K562 (cell line): ENCODE measurements around the gene ATF5. TPM values are rescaled to one million over a fixed set of nuclear protein-coding genes. Genes with fewer than 3 reads are reported as not detected.

ENCODE experiments used
- ATF1 ChIP-seq, 2 experiments: fragments of 450-650 bp in 1 of 2; IDR thresholded peaks; 2 replicates each; pipeline ENCODE4 v1.6.1; 2016; ENCODE audit warnings: missing compliant biosample characterization in 1 of 2, missing genetic modification characterization in 1 of 2
- DMBX1 ChIP-seq: fragments of 250-450 bp; sonication (Bioruptor Pico); IDR thresholded peaks from 2 replicates; pipeline ENCODE4 v1.8.0; 2022; ENCODE audit warnings: inconsistent platforms, mild to moderate bottlenecking, moderate library complexity, borderline replicate concordance
- KDM5B ChIP-seq: fragments of 200-600 bp; sonication (generic); IDR thresholded peaks from 2 replicates; pipeline ENCODE4 v1.6.1; 2012; ENCODE audit warnings: low read depth, mild to moderate bottlenecking, moderate library complexity, low read length, control low read depth, inconsistent platforms; ENCODE audit not compliant: insufficient replicate concordance
- SMAD3 ChIP-seq: fragments of 450-650 bp; formaldehyde crosslinking; conservative IDR thresholded peaks from 2 replicates; pipeline ENCODE4 v1.4.0; 2020; ENCODE audit warnings: mild to moderate bottlenecking
- SRSF3 ChIP-seq: fragments of 200-400 bp; formaldehyde crosslinking; IDR thresholded peaks from 2 replicates; pipeline ENCODE4 v1.6.1; 2016; ENCODE audit warnings: mild to moderate bottlenecking, low read length, moderate library complexity; ENCODE audit not compliant: insufficient read depth
- TAL1 ChIP-seq: fragments of 450-650 bp; IDR thresholded peaks from 2 replicates; pipeline ENCODE4 v1.6.1; 2016; ENCODE audit warnings: mild to moderate bottlenecking
- ZNF766 ChIP-seq: fragments of 200-800 bp; sonication (Bioruptor generic); conservative IDR thresholded peaks from 2 replicates; pipeline ENCODE4 v1.6.1; 2016; ENCODE audit warnings: missing genetic modification characterization, missing compliant biosample characterization
- polyA plus RNA-seq, 8 experiments: library from polyadenylated mRNA; depleted of rRNA in 4 of 8; stranded (reverse) in 5 of 8; unstranded in 3 of 8; fragments of >200 nt; fragmentation: Nextera tagmentation in 2 of 8; fragmentation: Illumina TruSeq in 1 of 8; extraction: Ambion mirVana in 2 of 8; extraction: Trizol in 1 of 8; gene quantifications; 2 replicates each; pipeline versions ENCODE4 v1.2.1 to v1.2.3, GENCODE V29; 2011 to 2014; ENCODE audit warnings: inconsistent platforms in 1 of 8, missing spikeins in 1 of 8
- total RNA-seq, 7 experiments: library from RNA; depleted of rRNA in 6 of 7; stranded (reverse); fragments of >200 nt in 6 of 7; fragmentation: Illumina TruSeq in 2 of 7; extraction: Trizol in 2 of 7; gene quantifications; 2 replicates each; pipeline versions ENCODE4 v1.2.1 to v1.2.3, GENCODE V29; 2011 to 2021; ENCODE audit warnings: low replicate concordance in 1 of 7
- TF ChIP-seq, protein P1 (sequence below): fragments of 450-650 bp; IDR thresholded peaks from 2 replicates; pipeline ENCODE4 v1.6.1; 2014; ENCODE audit warnings: low read depth, mild to moderate bottlenecking, moderate library complexity, borderline replicate concordance
- TF ChIP-seq, protein P2 (sequence below): sonication (generic); formaldehyde crosslinking; IDR thresholded peaks from 2 replicates; pipeline ENCODE4 v1.9.0; 2022; ENCODE audit warnings: mild to moderate bottlenecking, missing genetic modification reagents
- TF ChIP-seq, protein P3 (sequence below): fragments of 450-650 bp; IDR thresholded peaks from 2 replicates; pipeline ENCODE4 v1.6.1; 2016; ENCODE audit warnings: mild to moderate bottlenecking, moderate library complexity
- TF ChIP-seq, protein P4 (sequence below): fragments of 250-450 bp; sonication (Bioruptor Pico); IDR thresholded peaks from 2 replicates; pipeline ENCODE4 v1.5.0; 2021

ATF5 gene
- total and polyA plus RNA-seq, 9 of the 15 experiments (the other 6 are each of a cell fraction or from before 2014, with no cell fraction given) = 3.0 to 57.6 (median 11.1) TPM

DNA sequence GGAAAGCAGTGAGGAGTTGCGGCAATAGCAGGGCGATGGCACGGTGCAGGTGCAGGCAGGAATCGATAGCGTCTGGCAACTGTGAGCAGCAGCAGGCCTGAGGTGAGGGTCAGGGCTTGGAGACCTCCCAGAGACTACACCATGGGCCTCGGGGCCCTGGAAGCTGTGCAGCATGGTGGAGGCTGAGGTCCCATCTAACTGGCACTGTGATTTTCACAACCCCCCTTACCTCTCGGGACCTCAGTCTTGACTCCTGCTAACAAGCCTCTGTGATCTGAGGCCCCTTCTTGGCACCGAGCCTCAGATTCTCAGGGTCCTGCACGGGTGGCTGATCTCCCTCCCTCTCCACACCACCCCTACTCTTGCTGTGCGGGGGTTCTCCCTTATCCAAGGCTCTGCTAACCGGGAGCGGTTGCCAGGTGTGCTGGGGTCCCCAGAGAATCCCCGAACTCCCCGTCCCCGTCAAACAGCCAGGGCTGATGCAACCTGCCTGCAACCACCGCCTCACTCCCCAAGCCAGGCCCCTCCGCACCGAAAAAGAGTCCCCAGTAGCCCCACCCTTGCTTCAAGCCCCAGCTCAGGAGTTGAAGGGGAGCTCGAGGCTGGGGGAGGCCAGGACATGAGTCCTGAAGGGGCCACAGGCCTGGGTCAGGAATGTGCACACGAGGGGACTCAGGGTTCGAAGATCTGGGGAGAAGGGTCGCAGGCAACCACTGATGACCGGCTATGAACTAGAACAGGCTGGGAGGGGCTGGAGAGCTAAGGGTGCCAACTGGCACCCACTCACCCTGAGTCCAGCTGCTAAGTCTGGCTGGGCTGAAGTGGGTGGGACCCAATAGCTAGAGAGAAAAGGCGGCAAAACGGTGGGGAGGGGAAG, 4.8 kb upstream of the ATF5 start (continued):
- TF ChIP-seq, protein P1, sequence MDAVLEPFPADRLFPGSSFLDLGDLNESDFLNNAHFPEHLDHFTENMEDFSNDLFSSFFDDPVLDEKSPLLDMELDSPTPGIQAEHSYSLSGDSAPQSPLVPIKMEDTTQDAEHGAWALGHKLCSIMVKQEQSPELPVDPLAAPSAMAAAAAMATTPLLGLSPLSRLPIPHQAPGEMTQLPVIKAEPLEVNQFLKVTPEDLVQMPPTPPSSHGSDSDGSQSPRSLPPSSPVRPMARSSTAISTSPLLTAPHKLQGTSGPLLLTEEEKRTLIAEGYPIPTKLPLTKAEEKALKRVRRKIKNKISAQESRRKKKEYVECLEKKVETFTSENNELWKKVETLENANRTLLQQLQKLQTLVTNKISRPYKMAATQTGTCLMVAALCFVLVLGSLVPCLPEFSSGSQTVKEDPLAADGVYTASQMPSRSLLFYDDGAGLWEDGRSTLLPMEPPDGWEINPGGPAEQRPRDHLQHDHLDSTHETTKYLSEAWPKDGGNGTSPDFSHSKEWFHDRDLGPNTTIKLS = no peak
- TF ChIP-seq ZNF766 (CRISPR knock-in tag) (peak; percentile 86), SMAD3 (0 out of 2 replicates have a peak, but pooled peaks have one; percentile 6), KDM5B (no peak), DMBX1 (CRISPR knock-in tag) (peak; percentile 93), SRSF3 (peak; percentile 95; the same call in 1 of the 2 replicates), TAL1 (no peak), ATF1 (CRISPR knock-in tag; IDR thresholded peaks at IDR 0.05) (no peak), ATF1 (tag; IDR thresholded peaks at IDR 0.05) (0 out of 2 replicates have a peak, but pooled peaks have one; percentile 21)
- TF ChIP-seq, protein P2, sequence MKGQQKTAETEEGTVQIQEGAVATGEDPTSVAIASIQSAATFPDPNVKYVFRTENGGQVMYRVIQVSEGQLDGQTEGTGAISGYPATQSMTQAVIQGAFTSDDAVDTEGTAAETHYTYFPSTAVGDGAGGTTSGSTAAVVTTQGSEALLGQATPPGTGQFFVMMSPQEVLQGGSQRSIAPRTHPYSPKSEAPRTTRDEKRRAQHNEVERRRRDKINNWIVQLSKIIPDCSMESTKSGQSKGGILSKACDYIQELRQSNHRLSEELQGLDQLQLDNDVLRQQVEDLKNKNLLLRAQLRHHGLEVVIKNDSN (CRISPR knock-in tag) = 0 out of 2 replicates have a peak, but pooled peaks have one; percentile 2
- TF ChIP-seq, protein P3, sequence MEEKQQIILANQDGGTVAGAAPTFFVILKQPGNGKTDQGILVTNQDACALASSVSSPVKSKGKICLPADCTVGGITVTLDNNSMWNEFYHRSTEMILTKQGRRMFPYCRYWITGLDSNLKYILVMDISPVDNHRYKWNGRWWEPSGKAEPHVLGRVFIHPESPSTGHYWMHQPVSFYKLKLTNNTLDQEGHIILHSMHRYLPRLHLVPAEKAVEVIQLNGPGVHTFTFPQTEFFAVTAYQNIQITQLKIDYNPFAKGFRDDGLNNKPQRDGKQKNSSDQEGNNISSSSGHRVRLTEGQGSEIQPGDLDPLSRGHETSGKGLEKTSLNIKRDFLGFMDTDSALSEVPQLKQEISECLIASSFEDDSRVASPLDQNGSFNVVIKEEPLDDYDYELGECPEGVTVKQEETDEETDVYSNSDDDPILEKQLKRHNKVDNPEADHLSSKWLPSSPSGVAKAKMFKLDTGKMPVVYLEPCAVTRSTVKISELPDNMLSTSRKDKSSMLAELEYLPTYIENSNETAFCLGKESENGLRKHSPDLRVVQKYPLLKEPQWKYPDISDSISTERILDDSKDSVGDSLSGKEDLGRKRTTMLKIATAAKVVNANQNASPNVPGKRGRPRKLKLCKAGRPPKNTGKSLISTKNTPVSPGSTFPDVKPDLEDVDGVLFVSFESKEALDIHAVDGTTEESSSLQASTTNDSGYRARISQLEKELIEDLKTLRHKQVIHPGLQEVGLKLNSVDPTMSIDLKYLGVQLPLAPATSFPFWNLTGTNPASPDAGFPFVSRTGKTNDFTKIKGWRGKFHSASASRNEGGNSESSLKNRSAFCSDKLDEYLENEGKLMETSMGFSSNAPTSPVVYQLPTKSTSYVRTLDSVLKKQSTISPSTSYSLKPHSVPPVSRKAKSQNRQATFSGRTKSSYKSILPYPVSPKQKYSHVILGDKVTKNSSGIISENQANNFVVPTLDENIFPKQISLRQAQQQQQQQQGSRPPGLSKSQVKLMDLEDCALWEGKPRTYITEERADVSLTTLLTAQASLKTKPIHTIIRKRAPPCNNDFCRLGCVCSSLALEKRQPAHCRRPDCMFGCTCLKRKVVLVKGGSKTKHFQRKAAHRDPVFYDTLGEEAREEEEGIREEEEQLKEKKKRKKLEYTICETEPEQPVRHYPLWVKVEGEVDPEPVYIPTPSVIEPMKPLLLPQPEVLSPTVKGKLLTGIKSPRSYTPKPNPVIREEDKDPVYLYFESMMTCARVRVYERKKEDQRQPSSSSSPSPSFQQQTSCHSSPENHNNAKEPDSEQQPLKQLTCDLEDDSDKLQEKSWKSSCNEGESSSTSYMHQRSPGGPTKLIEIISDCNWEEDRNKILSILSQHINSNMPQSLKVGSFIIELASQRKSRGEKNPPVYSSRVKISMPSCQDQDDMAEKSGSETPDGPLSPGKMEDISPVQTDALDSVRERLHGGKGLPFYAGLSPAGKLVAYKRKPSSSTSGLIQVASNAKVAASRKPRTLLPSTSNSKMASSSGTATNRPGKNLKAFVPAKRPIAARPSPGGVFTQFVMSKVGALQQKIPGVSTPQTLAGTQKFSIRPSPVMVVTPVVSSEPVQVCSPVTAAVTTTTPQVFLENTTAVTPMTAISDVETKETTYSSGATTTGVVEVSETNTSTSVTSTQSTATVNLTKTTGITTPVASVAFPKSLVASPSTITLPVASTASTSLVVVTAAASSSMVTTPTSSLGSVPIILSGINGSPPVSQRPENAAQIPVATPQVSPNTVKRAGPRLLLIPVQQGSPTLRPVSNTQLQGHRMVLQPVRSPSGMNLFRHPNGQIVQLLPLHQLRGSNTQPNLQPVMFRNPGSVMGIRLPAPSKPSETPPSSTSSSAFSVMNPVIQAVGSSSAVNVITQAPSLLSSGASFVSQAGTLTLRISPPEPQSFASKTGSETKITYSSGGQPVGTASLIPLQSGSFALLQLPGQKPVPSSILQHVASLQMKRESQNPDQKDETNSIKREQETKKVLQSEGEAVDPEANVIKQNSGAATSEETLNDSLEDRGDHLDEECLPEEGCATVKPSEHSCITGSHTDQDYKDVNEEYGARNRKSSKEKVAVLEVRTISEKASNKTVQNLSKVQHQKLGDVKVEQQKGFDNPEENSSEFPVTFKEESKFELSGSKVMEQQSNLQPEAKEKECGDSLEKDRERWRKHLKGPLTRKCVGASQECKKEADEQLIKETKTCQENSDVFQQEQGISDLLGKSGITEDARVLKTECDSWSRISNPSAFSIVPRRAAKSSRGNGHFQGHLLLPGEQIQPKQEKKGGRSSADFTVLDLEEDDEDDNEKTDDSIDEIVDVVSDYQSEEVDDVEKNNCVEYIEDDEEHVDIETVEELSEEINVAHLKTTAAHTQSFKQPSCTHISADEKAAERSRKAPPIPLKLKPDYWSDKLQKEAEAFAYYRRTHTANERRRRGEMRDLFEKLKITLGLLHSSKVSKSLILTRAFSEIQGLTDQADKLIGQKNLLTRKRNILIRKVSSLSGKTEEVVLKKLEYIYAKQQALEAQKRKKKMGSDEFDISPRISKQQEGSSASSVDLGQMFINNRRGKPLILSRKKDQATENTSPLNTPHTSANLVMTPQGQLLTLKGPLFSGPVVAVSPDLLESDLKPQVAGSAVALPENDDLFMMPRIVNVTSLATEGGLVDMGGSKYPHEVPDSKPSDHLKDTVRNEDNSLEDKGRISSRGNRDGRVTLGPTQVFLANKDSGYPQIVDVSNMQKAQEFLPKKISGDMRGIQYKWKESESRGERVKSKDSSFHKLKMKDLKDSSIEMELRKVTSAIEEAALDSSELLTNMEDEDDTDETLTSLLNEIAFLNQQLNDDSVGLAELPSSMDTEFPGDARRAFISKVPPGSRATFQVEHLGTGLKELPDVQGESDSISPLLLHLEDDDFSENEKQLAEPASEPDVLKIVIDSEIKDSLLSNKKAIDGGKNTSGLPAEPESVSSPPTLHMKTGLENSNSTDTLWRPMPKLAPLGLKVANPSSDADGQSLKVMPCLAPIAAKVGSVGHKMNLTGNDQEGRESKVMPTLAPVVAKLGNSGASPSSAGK = 0 out of 2 replicates have a peak, but pooled peaks have one; percentile 13
- TF ChIP-seq, protein P4, sequence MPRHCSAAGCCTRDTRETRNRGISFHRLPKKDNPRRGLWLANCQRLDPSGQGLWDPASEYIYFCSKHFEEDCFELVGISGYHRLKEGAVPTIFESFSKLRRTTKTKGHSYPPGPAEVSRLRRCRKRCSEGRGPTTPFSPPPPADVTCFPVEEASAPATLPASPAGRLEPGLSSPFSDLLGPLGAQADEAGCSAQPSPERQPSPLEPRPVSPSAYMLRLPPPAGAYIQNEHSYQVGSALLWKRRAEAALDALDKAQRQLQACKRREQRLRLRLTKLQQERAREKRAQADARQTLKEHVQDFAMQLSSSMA = peak; percentile 73
